Renal pelvis (tissue), 4 donors: ENCODE measurements around the gene ENKUR. TPM values are rescaled to one million over a fixed set of nuclear protein-coding genes. Genes with fewer than 3 reads are reported as not detected.

Source experiments
- DNase-seq: peaks from one replicate; pipeline ENCODE4 v3.0.0-alpha.2; 2013
- polyA plus RNA-seq, 3 donors: library from polyadenylated mRNA; unstranded; fragments of 120-200 nt; gene quantifications; one replicate each; pipeline ENCODE4 v1.2.1, GENCODE V29; 2013; ENCODE audit not compliant: insufficient read length in 3 of 3

ENKUR gene
- polyA plus RNA-seq, 3 donors, result 3.2 to 5.6 (median 3.7) TPM

DNA sequence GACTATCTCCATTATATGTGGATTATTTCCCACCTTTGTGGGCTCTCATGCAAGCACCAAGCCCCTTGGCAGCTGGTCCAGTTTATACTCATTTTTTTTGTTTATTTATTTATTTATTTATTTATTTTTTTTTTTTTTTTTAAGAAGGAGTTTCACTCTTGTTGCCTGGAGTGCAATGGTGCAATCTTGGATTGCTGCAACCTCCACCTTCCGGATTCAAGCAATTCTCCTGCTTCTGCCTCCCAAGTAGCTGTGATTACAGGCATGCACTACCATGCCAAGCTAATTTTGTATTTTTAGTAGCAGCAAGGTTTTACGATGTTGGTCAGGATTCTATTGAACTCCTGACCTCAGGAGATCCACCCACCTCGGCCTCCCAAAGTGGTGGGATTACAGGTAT, 66.3 kb downstream of the ENKUR start:
- no peak for DNase-seq

DNA sequence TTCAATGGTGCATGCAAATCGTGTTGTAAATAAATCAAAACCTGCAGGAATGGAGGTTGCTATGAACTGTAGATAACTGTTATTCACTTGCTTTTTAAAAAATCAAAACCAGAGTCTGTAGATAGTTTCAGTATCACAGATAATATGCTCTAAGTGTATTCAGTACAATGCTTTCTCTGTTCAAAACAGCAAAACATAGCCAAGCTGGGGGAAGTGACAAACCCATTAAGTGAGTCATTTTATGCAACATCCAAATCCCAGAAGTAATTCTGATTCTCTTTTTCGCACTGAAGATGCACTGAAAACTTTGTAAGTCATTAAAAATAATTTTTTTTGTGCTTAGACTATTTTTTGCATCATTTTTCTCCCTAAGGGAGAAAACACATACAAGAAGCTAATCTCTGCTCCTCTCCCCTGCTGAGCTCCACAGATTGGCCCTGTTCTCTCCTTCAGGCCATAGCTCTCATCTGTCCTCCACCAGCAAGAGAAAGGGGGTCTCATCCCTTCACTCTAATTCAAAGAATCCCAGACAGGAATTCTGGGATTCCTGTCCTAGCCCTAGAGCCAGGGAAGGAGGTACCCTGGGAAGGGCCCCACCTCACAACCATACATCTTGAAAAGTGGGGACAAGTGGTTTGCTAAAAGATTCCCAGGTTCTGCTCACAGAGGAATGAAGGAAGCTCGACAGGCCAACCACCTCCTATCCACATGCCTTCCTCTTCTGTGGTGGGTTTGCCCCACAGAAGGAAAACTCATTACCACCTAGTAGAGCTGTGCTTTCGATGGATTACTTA, 68.5 kb downstream of the ENKUR start:
- DNase-seq, result no peak

DNA sequence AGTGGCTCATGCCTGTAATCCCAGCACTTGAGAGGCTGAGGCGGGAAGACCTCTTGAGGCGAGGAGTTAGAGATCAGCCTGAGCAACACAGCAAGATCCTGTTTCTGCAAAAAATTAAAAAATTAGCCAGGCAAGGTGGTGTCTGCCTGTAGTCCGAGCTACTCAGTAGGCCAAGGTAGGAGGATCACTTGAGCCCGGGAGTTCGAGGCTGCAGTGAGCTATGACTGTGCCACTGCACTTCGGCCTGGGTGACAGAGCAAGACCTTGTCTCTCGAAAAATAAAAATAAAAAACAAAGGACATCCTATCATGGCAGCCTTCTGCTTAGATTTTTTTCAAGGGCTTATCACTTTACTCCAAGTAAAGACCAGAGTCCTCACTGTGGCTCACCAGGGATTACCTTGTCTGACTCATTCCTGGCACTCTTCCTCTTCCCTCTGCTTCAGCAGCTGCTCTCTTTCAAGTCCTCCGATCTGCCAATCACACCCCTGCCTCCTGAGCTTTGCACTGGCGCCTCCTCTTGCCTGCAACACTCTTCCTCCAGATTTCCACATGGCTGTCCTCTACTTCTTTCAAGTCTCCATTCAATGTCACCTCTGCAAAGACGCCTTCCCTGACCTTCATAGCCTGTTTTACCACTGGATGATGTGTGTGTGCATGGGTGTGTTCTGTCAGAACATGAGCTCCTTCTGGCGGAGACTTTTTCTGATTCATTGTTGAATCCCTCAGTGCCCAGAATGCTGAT, 71.3 kb downstream of the ENKUR start:
- DNase-seq, result no peak

DNA sequence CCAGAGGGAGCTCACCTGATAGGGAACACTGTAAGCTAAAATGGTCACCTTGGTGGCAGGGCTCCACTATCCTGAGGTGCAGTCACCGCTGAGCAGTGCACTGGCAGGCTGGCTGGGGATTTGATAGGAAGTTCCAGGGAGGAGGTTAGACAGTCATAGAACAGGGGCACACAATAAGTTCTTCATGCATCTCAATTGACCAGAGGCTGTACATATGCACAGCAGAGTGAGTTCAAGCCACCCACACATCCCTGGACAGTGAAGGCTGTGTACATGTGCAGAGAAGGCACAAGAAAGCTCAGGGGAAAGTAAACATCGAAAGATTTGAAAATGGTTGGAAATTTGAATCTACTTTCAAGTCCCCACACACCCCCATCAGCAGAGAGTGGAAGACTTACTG, 77.4 kb downstream of the ENKUR start:
- DNase-seq, result no peak

DNA sequence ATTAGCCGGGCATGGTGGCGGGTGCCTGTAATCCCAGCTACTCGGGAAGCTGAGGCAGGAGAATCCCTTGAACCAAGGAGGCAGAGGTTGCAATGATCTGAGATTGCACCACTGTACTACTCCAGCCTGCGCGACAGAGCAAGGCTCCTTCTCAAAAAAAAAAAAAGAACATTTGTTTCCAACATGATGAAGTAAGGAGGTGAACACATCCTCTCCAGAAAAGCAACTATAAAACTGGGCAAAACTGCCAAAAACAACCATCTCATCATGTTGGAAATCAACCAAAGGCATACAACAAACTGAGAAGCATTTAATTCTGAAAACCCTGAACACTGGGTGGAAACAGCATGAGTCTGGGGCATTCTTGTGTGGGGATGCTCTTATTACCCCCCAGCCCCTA, 77.9 kb downstream of the ENKUR start:
- no peak for DNase-seq

DNA sequence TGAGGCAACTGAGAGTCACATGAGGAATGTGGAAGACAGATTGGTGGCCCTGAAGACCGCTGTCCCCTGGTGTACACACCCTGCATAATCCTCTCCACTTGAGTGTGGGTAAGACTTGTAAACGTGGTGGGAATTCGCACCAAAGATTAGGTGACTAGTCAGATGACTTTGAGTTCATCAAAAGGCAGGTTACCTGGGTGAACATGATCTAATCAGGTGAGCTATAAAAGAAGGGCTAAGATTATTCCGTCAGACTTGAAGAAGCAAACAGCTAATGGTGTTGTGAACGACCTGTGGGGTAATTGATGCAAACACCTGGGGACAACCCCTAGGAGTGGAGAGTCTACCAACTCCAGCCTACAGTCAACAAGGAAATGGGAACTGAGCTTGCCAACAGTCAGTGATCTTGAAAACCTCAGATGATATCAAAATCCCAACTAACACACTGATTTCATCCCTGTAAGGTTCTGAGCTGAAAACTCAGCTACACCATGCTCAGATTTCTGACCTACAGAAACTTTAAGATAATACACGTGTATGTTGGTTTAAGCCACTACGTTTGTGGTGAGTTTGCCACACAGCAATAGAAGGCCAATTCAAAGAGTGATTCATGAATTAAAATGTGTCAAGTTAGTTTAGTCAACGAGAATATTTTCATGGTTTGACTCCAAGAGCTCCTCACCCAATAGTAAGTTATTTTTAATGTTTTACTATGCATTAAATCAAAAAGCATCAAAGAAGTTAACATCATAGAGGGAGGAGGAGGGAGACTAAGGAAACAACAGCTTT, 80.3 kb downstream of the ENKUR start:
- no peak for DNase-seq

Other genes starting within 250 kb of the ENKUR start
- gene PRTFDC1, start 63.6 kb downstream of the ENKUR start, polyA plus RNA-seq, result 10 to 100 TPM; 29.7 to 40.0 (median 34.5) TPM
- 10 to 100 TPM; 12.9 to 16.3 (median 14.3) TPM for gene THNSL1, start 454 bp upstream of the ENKUR start, polyA plus RNA-seq
- gene GPR158, start 158.8 kb upstream of the ENKUR start, polyA plus RNA-seq, result under 1 TPM; 0.17 to 0.52 (median 0.20) TPM